ENCODE results near the gene SCIMP.

SCIMP gene

DNA sequence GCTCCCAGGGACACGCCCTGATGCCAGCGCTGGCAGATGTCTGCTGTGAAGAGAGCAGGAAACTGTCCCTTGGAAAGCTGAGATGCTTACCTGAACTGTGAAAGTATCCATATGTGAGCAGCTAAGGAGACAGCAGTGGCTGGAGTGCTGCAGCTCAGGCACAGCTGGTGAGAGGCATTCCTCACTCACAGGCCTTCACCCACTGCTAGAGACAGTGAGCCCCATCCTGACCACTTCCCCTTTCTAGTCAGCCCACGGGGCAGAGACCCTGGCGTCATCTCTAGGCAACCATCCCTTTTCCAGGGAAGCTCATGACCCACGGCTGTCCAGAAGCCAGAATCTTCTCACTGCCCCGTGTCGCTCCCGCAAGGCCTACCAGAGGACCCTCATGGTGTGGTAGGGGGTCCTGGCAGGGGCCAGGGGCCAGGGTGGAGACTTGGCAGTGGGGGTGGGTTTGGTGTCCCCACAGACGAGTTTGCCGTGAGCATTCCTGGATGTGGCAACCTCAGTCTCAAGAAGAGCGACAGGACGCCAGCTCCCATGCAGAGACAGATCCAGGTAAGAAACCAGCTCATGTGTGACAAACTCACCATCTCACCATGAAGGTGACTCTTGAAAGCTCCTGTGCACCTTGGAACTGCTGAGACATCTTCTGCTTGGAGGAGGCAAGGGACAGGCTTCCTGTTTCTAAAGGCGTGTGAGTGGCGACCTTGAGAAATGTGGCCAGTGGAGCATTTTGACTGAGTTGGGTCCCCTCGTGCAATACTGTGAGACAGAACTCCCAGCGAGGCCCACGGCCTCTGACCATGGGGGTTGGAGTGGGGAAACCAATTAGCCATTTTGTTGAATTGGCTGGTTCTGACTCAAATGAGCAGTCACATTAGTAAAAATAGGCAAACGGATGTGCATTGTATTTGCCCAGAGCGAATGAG, at the start of gene SCIMP:
Gene SCIMP, minus strand, starts transcription at position 216 of the 932 bp plus-strand sequence. Its CDS starts 105 bp downstream, at position 111.
- H3K4me3 ChIP-seq = peak within 1 kb of the TSS in 1 of 2 donors; percentile 20
- no peaks in the 10 kb centered on the region for H3K4me1 ChIP-seq
- intact Hi-C loops (cut with DNase I; ENCODE audit: low total_unique reads) = no loop called here
- H3K27me3 ChIP-seq = no peaks in the 10 kb centered on the region
- no peak within 1 kb of the TSS for H3K27ac ChIP-seq
- TF ChIP-seq, protein P1, sequence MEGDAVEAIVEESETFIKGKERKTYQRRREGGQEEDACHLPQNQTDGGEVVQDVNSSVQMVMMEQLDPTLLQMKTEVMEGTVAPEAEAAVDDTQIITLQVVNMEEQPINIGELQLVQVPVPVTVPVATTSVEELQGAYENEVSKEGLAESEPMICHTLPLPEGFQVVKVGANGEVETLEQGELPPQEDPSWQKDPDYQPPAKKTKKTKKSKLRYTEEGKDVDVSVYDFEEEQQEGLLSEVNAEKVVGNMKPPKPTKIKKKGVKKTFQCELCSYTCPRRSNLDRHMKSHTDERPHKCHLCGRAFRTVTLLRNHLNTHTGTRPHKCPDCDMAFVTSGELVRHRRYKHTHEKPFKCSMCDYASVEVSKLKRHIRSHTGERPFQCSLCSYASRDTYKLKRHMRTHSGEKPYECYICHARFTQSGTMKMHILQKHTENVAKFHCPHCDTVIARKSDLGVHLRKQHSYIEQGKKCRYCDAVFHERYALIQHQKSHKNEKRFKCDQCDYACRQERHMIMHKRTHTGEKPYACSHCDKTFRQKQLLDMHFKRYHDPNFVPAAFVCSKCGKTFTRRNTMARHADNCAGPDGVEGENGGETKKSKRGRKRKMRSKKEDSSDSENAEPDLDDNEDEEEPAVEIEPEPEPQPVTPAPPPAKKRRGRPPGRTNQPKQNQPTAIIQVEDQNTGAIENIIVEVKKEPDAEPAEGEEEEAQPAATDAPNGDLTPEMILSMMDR (IDR thresholded peaks at IDR 0.05) = no peak
- DNase-seq = peak; percentile 49 to 74
- H3K9me3 ChIP-seq = no peaks in the 10 kb centered on the region
- H3K36me3 ChIP-seq = peaks cover 0 to 42% (median 7%) of the 10 kb centered on the region in 3 donors

GRCh38 chr17:5283571-5284315, 49.1 kb upstream of the SCIMP start:
- peak overlapping the region; percentile 90 to 94 for H3K27ac ChIP-seq
- intact Hi-C loops (cut with DNase I; ENCODE audit: low total_unique reads) = no loop called here

GRCh38 chr17:5282642-5283217, 48.1 kb upstream of the SCIMP start:
- no peaks in the 10 kb centered on the region for H3K36me3 ChIP-seq
- DNase-seq = peak in 1 of 2 donors; percentile 70
- intact Hi-C loops (cut with DNase I; ENCODE audit: low total_unique reads) = no loop called here
- TF ChIP-seq, protein P1 (IDR thresholded peaks at IDR 0.05) = no peak
- H3K4me3 ChIP-seq = peak overlapping the region; percentile 84 to 96
- H3K9me3 ChIP-seq = no peaks in the 10 kb centered on the region
- H3K4me1 ChIP-seq = peaks cover 0 to 30% (median 18%) of the 10 kb centered on the region in 4 donors
- no peaks in the 10 kb centered on the region for H3K27me3 ChIP-seq
- peak overlapping the region; percentile 90 to 94 for H3K27ac ChIP-seq

More at GRCh38 chr17:5283571-5284315, 49.1 kb upstream of the SCIMP start:
- H3K4me3 ChIP-seq = peak overlapping the region; percentile 84 to 96
- no peaks in the 10 kb centered on the region for H3K36me3 ChIP-seq
- no peaks in the 10 kb centered on the region for H3K27me3 ChIP-seq
- no peak for DNase-seq
- peaks cover 0 to 33% (median 20%) of the 10 kb centered on the region in 4 donors for H3K4me1 ChIP-seq
- TF ChIP-seq, protein P1 (IDR thresholded peaks at IDR 0.05) = no peak
- H3K9me3 ChIP-seq = no peaks in the 10 kb centered on the region

DNA sequence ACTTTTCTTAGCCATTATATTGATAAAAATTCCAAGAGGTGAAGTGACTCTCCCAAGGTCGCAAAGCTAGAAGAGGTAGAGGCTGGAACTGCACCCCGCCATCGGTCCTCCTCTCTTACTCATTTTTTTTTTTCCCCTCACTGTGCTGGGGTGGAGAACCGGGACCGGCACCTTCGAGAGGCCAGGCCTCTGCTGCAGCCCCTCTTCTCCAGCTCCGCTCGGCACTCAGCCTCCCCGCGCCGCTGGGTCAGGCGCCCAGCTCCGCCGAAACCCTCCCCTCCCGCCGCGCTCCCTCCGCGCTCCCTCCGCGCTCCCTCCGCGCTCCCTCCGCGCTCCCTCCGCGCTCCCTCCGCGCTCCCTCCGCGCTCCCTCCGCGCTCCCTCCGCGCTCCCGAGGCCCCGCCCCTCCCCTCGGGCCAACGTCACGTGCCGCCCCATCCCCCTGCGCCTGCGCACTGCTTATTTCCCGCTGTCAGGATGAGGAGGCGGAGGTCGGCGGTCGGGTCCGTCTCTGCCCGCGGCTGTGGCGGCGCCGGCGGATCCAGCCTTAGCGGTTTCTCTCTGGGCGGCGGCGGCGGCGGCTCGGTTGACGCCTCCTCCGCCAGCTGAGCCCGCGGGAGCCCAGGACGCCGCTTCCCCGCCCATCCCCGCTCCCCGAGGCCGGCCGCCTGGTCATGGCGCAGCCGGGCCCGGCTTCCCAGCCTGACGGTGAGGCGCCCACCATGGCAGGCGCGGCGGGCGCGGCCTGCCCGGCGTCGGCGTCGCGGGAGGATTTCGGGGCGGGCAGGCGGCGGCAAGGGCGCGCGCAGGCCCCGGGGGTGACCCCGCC, 47.4 kb upstream of the SCIMP start, which contains the start of gene RABEP1:
Gene RABEP1, plus strand, starts transcription at position 471 of the 828 bp plus-strand sequence. Its CDS starts 203 bp downstream, at position 674.
- intact Hi-C loops (cut with DNase I; ENCODE audit: low total_unique reads) = no loop called here
- peak; percentile 82 to 93 for DNase-seq
- peaks cover 0 to 28% (median 18%) of the 10 kb centered on the region in 4 donors for H3K4me1 ChIP-seq
- H3K36me3 ChIP-seq = no peaks in the 10 kb centered on the region
- H3K4me3 ChIP-seq = peak within 1 kb of the TSS; percentile 84 to 96
- no peaks in the 10 kb centered on the region for H3K27me3 ChIP-seq
- no peaks in the 10 kb centered on the region for H3K9me3 ChIP-seq
- TF ChIP-seq, protein P1 (IDR thresholded peaks at IDR 0.05) = peak; percentile 4 to 15
- H3K27ac ChIP-seq = peak within 1 kb of the TSS; percentile 90 to 94

Measured in tibial artery (tissue), 4 donors.